Activated naive CD8-positive, alpha-beta T cell treated with anti-CD3 and anti-CD28 coated beads for 36 hours (primary cell): ENCODE measurements around the gene FADS1. TPM values are rescaled to one million over a fixed set of nuclear protein-coding genes. Genes with fewer than 3 reads are reported as not detected.

ENCODE experiments used
- DNase-seq: peaks from one replicate; pipeline ENCODE4 v3.0.0; 2021
- H3K27ac Mint-ChIP-seq: one replicate; pipeline ENCODE4 v1.8.0; 2022; ENCODE audit warnings: mild to moderate bottlenecking, moderate library complexity, mixed read lengths
- H3K27me3 Mint-ChIP-seq: one replicate; pipeline ENCODE4 v1.8.0; 2022; ENCODE audit warnings: mild to moderate bottlenecking, mixed read lengths
- H3K36me3 Mint-ChIP-seq: one replicate; pipeline ENCODE4 v1.8.0; 2021; ENCODE audit warnings: mild to moderate bottlenecking, mixed read lengths
- H3K4me1 Mint-ChIP-seq: one replicate; pipeline ENCODE4 v1.8.0; 2021; ENCODE audit warnings: mixed read lengths
- H3K4me3 Mint-ChIP-seq: one replicate; pipeline ENCODE4 v1.8.0; 2022; ENCODE audit warnings: mild to moderate bottlenecking, moderate library complexity, mixed read lengths
- H3K9me3 Mint-ChIP-seq: one replicate; pipeline ENCODE4 v1.8.0; 2022; ENCODE audit warnings: mixed read lengths
- total RNA-seq, 2 experiments: library from RNA; stranded (reverse); gene quantifications; one replicate each; pipeline ENCODE4 v1.2.3, GENCODE V29; 2021

FADS1 gene
- total RNA-seq, 2 experiments from 2014 or later = 18.1 to 18.2 TPM

- no peak for DNase-seq
- no peak overlapping the region for H3K27ac Mint-ChIP-seq
- no peaks in the 10 kb centered on the region for H3K9me3 Mint-ChIP-seq
- H3K4me1 Mint-ChIP-seq = peaks cover 3% of the 10 kb centered on the region
- H3K4me3 Mint-ChIP-seq = no peak overlapping the region
- H3K27me3 Mint-ChIP-seq = peaks cover 7% of the 10 kb centered on the region
- H3K36me3 Mint-ChIP-seq = no peaks in the 10 kb centered on the region
Measured at GRCh38 chr11:61771985-61772455, 44.8 kb downstream of the FADS1 start.

- no peak for DNase-seq
- Mint-ChIP-seq H3K4me3 (no peak overlapping the region), H3K9me3 (no peaks in the 10 kb centered on the region), H3K27ac (no peak overlapping the region), H3K27me3 (peaks cover 4% of the 10 kb centered on the region), H3K36me3 (no peaks in the 10 kb centered on the region), H3K4me1 (no peaks in the 10 kb centered on the region)
Measured at GRCh38 chr11:61771195-61771894, 45.5 kb downstream of the FADS1 start.

- Mint-ChIP-seq H3K27me3 (no peaks in the 10 kb centered on the region), H3K4me3 (no peak overlapping the region), H3K9me3 (no peaks in the 10 kb centered on the region), H3K4me1 (no peaks in the 10 kb centered on the region), H3K27ac (no peak overlapping the region), H3K36me3 (no peaks in the 10 kb centered on the region)
- DNase-seq = no peak
Measured at GRCh38 chr11:61769946-61770683, 46.7 kb downstream of the FADS1 start.

- H3K27ac Mint-ChIP-seq = no peak overlapping the region
- H3K27me3 Mint-ChIP-seq = no peaks in the 10 kb centered on the region
- DNase-seq = no peak
- no peaks in the 10 kb centered on the region for H3K36me3 Mint-ChIP-seq
- H3K4me1 Mint-ChIP-seq = no peaks in the 10 kb centered on the region
- no peaks in the 10 kb centered on the region for H3K9me3 Mint-ChIP-seq
- H3K4me3 Mint-ChIP-seq = no peak overlapping the region
Measured at GRCh38 chr11:61769169-61769920, 47.5 kb downstream of the FADS1 start.

GRCh38 chr11:61768376-61769076 is 48.3 kb downstream of the FADS1 start:
- DNase-seq = no peak
- Mint-ChIP-seq H3K4me3 (no peak overlapping the region), H3K27me3 (no peaks in the 10 kb centered on the region), H3K4me1 (no peaks in the 10 kb centered on the region), H3K27ac (no peak overlapping the region), H3K36me3 (no peaks in the 10 kb centered on the region), H3K9me3 (no peaks in the 10 kb centered on the region)

GRCh38 chr11:61766353-61766841 is 50.4 kb downstream of the FADS1 start:
- Mint-ChIP-seq H3K4me1 (no peaks in the 10 kb centered on the region), H3K27me3 (no peaks in the 10 kb centered on the region), H3K36me3 (no peaks in the 10 kb centered on the region), H3K27ac (no peak overlapping the region), H3K4me3 (no peak overlapping the region), H3K9me3 (no peaks in the 10 kb centered on the region)
- no peak for DNase-seq

GRCh38 chr11:61765550-61766253 is 51.1 kb downstream of the FADS1 start:
- no peaks in the 10 kb centered on the region for H3K36me3 Mint-ChIP-seq
- no peak overlapping the region for H3K27ac Mint-ChIP-seq
- no peak overlapping the region for H3K4me3 Mint-ChIP-seq
- no peak for DNase-seq
- no peaks in the 10 kb centered on the region for H3K9me3 Mint-ChIP-seq
- H3K4me1 Mint-ChIP-seq = no peaks in the 10 kb centered on the region
- no peaks in the 10 kb centered on the region for H3K27me3 Mint-ChIP-seq

GRCh38 chr11:61764606-61765260 is 52.1 kb downstream of the FADS1 start:
- no peak overlapping the region for H3K4me3 Mint-ChIP-seq
- no peaks in the 10 kb centered on the region for H3K36me3 Mint-ChIP-seq
- DNase-seq = no peak
- no peak overlapping the region for H3K27ac Mint-ChIP-seq
- no peaks in the 10 kb centered on the region for H3K9me3 Mint-ChIP-seq
- H3K4me1 Mint-ChIP-seq = no peaks in the 10 kb centered on the region
- no peaks in the 10 kb centered on the region for H3K27me3 Mint-ChIP-seq

- Mint-ChIP-seq H3K36me3 (no peaks in the 10 kb centered on the region), H3K27me3 (no peaks in the 10 kb centered on the region), H3K27ac (no peak overlapping the region), H3K9me3 (no peaks in the 10 kb centered on the region), H3K4me1 (no peaks in the 10 kb centered on the region), H3K4me3 (no peak overlapping the region)
- no peak for DNase-seq
Measured at GRCh38 chr11:61763930-61764605, 52.7 kb downstream of the FADS1 start.

- no peaks in the 10 kb centered on the region for H3K4me1 Mint-ChIP-seq
- H3K4me3 Mint-ChIP-seq = no peak overlapping the region
- DNase-seq = no peak
- H3K9me3 Mint-ChIP-seq = no peaks in the 10 kb centered on the region
- no peaks in the 10 kb centered on the region for H3K27me3 Mint-ChIP-seq
- no peaks in the 10 kb centered on the region for H3K36me3 Mint-ChIP-seq
- no peak overlapping the region for H3K27ac Mint-ChIP-seq
Measured at GRCh38 chr11:61762798-61763197, 54.0 kb downstream of the FADS1 start.

GRCh38 chr11:61762223-61762615 is 54.6 kb downstream of the FADS1 start:
- no peaks in the 10 kb centered on the region for H3K27me3 Mint-ChIP-seq
- H3K4me1 Mint-ChIP-seq = no peaks in the 10 kb centered on the region
- no peaks in the 10 kb centered on the region for H3K9me3 Mint-ChIP-seq
- no peak overlapping the region for H3K27ac Mint-ChIP-seq
- H3K4me3 Mint-ChIP-seq = no peak overlapping the region
- DNase-seq = no peak
- H3K36me3 Mint-ChIP-seq = no peaks in the 10 kb centered on the region

- Mint-ChIP-seq H3K9me3 (no peaks in the 10 kb centered on the region), H3K4me1 (no peaks in the 10 kb centered on the region), H3K36me3 (no peaks in the 10 kb centered on the region), H3K4me3 (no peak overlapping the region), H3K27me3 (no peaks in the 10 kb centered on the region), H3K27ac (no peak overlapping the region)
- DNase-seq = no peak
Measured at GRCh38 chr11:61761440-61762222, 55.2 kb downstream of the FADS1 start.

GRCh38 chr11:61760946-61761345 is 55.9 kb downstream of the FADS1 start:
- H3K4me1 Mint-ChIP-seq = peaks cover 7% of the 10 kb centered on the region
- no peaks in the 10 kb centered on the region for H3K36me3 Mint-ChIP-seq

More at GRCh38 chr11:61760946-61761345, 55.9 kb downstream of the FADS1 start:
- H3K27ac Mint-ChIP-seq = no peak overlapping the region
- H3K27me3 Mint-ChIP-seq = no peaks in the 10 kb centered on the region
- H3K9me3 Mint-ChIP-seq = no peaks in the 10 kb centered on the region
- H3K4me3 Mint-ChIP-seq = no peak overlapping the region
- DNase-seq = no peak
